Suprapubic skin (tissue), 4 donors: ENCODE results near the gene ADNP2. TPM values are rescaled to one million over a fixed set of nuclear protein-coding genes. Genes with fewer than 3 reads are reported as not detected.

ENCODE experiments used
- DNase-seq, 2 donors: peaks; one replicate each; pipeline ENCODE4 v3.0.0-alpha.2; 2019; ENCODE audit warnings: low spot score in 2 of 2
- H3K27ac ChIP-seq: fragments of 200-600 bp; sonication (generic); one replicate; pipeline ENCODE4 v1.5.1; 2019
- H3K27me3 ChIP-seq: fragments of 200-600 bp; sonication (generic); one replicate; pipeline ENCODE4 v1.5.1; 2019
- H3K36me3 ChIP-seq: fragments of 200-600 bp; sonication (generic); one replicate; pipeline ENCODE4 v1.5.1; 2019
- H3K4me1 ChIP-seq: fragments of 200-600 bp; sonication (generic); one replicate; pipeline ENCODE4 v1.5.1; 2019
- H3K4me3 ChIP-seq: fragments of 200-600 bp; sonication (generic); one replicate; pipeline ENCODE4 v1.5.1; 2019; ENCODE audit warnings: mild to moderate bottlenecking
- H3K9me3 ChIP-seq: fragments of 200-600 bp; sonication (generic); one replicate; pipeline ENCODE4 v1.5.1; 2019
- CTCF ChIP-seq, 2 donors: fragments of 200-600 bp in 1 of 2; fragments of 450-650 bp in 1 of 2; sonication (generic) in 1 of 2; IDR thresholded peaks; one replicate each; pipeline ENCODE4 v1.5.1; 2016 to 2019; ENCODE audit warnings: antibody characterized with exemption in 2 of 2, mild to moderate bottlenecking in 1 of 2, moderate library complexity in 1 of 2
- EP300 ChIP-seq: sonication (generic); formaldehyde crosslinking; IDR thresholded peaks from one replicate; pipeline ENCODE4 v1.6.1; 2017; ENCODE audit warnings: antibody characterized with exemption
- POLR2A ChIP-seq, 2 donors: fragments of 450-650 bp; IDR thresholded peaks; one replicate each; pipeline ENCODE4 v1.6.1; 2017; ENCODE audit warnings: antibody characterized with exemption in 2 of 2, mild to moderate bottlenecking in 2 of 2, moderate library complexity in 2 of 2
- POLR2AphosphoS5 ChIP-seq, 3 donors: sonication (generic); formaldehyde crosslinking; IDR thresholded peaks; one replicate each; pipeline ENCODE4 v1.6.1; 2017; ENCODE audit warnings: antibody characterized with exemption in 3 of 3
- WGBS: methylation state at CpG from one replicate; pipeline ENCODE4 v1.1.5; 2018; 5-methylcytosine and 5-hydroxymethylcytosine counted together
- total RNA-seq, 4 donors: library from RNA; depleted of rRNA; stranded (reverse); fragments of >200 nt; gene quantifications; one replicate each; pipeline ENCODE4 v1.1.0, GENCODE V29; 2016

Gene ADNP2
- total RNA-seq, 4 donors from 2014 or later = 24.7 to 39.3 (median 32.7) TPM

DNA sequence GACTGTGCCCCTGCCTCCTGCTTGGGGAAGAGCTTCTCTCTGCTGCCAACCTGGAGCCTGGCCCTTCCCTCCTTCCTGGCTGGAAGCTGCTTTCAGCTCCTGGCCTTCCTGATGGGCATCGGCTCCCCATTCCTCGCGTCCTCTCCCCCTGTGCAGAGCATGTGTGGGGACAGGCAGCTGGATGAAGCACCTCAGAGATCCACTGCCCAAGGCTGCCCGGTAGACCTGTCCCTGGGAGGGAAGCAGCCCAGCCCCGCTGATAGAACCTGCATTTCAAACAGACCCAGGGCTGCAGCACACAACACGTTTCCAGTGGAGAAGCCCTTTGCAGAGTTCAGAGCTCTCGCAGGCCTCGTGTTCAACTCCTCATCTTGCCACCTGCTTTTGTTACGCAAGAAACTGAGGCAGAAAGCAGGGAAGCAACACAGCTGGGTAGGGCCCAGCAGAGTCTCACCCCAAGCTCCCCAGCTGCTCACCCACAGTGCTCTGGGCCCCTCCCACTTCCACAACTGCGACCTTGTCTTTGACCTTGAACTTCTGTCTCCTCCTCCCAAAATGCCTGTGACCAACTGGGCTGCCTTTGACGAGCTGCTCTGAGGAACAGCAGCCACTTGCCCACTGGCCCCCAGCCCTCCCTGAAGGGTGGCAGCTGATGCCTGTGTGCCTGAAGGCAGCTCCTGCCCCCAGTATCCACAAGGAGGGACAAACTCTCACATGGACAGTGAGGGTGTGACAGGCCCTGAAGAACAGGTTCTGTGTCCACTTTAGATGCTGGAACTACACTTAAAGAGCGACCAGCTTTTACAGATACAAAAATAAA is 72.8 kb downstream of the ADNP2 start:
- H3K4me1 ChIP-seq = peaks cover 55% of the 10 kb centered on the region
- peak in 1 of 2 donors; percentile 42 for DNase-seq
- H3K27ac ChIP-seq = peak overlapping the region; percentile 93
- no peak overlapping the region for H3K4me3 ChIP-seq
- H3K27me3 ChIP-seq = no peaks in the 10 kb centered on the region
- WGBS = 33% methylated on average over 8 of the region's 12 CpGs
- H3K36me3 ChIP-seq = no peaks in the 10 kb centered on the region
- no peaks in the 10 kb centered on the region for H3K9me3 ChIP-seq
- no peak for TF ChIP-seq POLR2A (IDR thresholded peaks at IDR 0.05)
- no peak for TF ChIP-seq CTCF (IDR thresholded peaks at IDR 0.05)
- no peak for TF ChIP-seq POLR2AphosphoS5 (IDR thresholded peaks at IDR 0.05)
- TF ChIP-seq EP300 = no peak

DNA sequence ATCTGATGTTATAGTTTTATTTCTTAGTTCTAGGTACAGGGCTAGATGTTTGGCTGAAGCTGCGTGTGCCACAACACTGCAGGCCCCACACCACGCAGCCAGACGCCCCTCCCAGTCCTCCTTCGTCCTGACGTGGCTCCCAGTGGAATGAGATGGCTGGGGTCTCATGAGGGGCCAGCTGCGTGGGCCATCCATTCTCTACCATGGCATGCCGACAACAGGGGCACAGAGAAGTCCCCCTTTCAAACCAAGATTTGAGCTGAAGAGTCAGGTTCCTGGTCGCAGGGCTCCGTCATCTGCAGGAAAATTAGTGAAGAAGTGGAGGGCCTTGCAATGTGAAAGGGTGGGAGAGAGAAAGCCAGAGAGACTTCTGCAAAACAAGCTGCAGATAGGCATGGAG is 73.8 kb downstream of the ADNP2 start:
- peaks cover 49% of the 10 kb centered on the region for H3K4me1 ChIP-seq

GRCh38 chr18:80183273-80184050 is 74.4 kb downstream of the ADNP2 start:
- WGBS = 73% methylated on average over 13 of the region's 13 CpGs

More for the DNA sequence above, 73.8 kb downstream of the ADNP2 start:
- Histone ChIP-seq H3K27ac (peak overlapping the region; percentile 20), H3K27me3 (no peaks in the 10 kb centered on the region), H3K9me3 (no peaks in the 10 kb centered on the region), H3K36me3 (no peaks in the 10 kb centered on the region), H3K4me3 (no peak overlapping the region)
- TF ChIP-seq CTCF (IDR thresholded peaks at IDR 0.05) (no peak), POLR2AphosphoS5 (IDR thresholded peaks at IDR 0.05) (no peak), POLR2A (IDR thresholded peaks at IDR 0.05) (no peak), EP300 (no peak)
- WGBS = 84% methylated on average over 9 of the region's 9 CpGs
- peak in 1 of 2 donors; percentile 40 for DNase-seq

GRCh38 chr18:80184243-80184772 is 75.2 kb downstream of the ADNP2 start:
- H3K27ac ChIP-seq = no peak overlapping the region
- 90% methylated on average over 25 of the region's 26 CpGs for WGBS
- peaks cover 48% of the 10 kb centered on the region for H3K4me1 ChIP-seq
- peak in 1 of 2 donors; percentile 37 for DNase-seq
- TF ChIP-seq POLR2A (IDR thresholded peaks at IDR 0.05) = no peak
- TF ChIP-seq EP300 = no peak
- no peak for TF ChIP-seq POLR2AphosphoS5 (IDR thresholded peaks at IDR 0.05)
- no peak for TF ChIP-seq CTCF (IDR thresholded peaks at IDR 0.05)
- H3K4me3 ChIP-seq = no peak overlapping the region
- no peaks in the 10 kb centered on the region for H3K36me3 ChIP-seq
- H3K27me3 ChIP-seq = no peaks in the 10 kb centered on the region
- no peaks in the 10 kb centered on the region for H3K9me3 ChIP-seq

More at GRCh38 chr18:80183273-80184050, 74.4 kb downstream of the ADNP2 start:
- Histone ChIP-seq H3K4me3 (no peak overlapping the region), H3K36me3 (no peaks in the 10 kb centered on the region), H3K27ac (no peak overlapping the region), H3K27me3 (no peaks in the 10 kb centered on the region), H3K9me3 (no peaks in the 10 kb centered on the region), H3K4me1 (peaks cover 49% of the 10 kb centered on the region)
- TF ChIP-seq POLR2A (IDR thresholded peaks at IDR 0.05) (no peak), EP300 (no peak), POLR2AphosphoS5 (IDR thresholded peaks at IDR 0.05) (no peak), CTCF (IDR thresholded peaks at IDR 0.05) (no peak)
- DNase-seq = peak in 1 of 2 donors; percentile 49
